Ascending aorta (tissue), 2 donors: Measurements from ENCODE around the gene CCL25. TPM values are rescaled to one million over a fixed set of nuclear protein-coding genes. Genes with fewer than 3 reads are reported as not detected.
A peak's percentile ranks its signal among the peaks of the same experiment; 100 is the strongest.

ENCODE experiments used
- DNase-seq, 2 donors: peaks; one replicate each; pipeline ENCODE4 v3.0.0-alpha.2; 2019; ENCODE audit warnings: low spot score in 2 of 2
- H3K27ac ChIP-seq, 2 donors: fragments of 200-600 bp; sonication (generic); one replicate each; pipeline ENCODE4 v1.5.1; 2016 to 2017; ENCODE audit warnings: mild to moderate bottlenecking in 1 of 2
- H3K27me3 ChIP-seq: fragments of 200-600 bp; sonication (generic); one replicate; pipeline ENCODE4 v1.5.1; 2017
- H3K36me3 ChIP-seq, 2 donors: fragments of 200-600 bp; sonication (generic); one replicate each; pipeline ENCODE4 v1.5.1; 2016
- H3K4me1 ChIP-seq, 2 donors: fragments of 200-600 bp; sonication (generic); one replicate each; pipeline ENCODE4 v1.5.1; 2016 to 2017; ENCODE audit warnings: mild to moderate bottlenecking in 1 of 2
- H3K4me3 ChIP-seq, 2 donors: fragments of 200-600 bp; sonication (generic); one replicate each; pipeline ENCODE4 v1.5.1; 2016 to 2017; ENCODE audit warnings: mild to moderate bottlenecking in 1 of 2
- H3K9me3 ChIP-seq, 2 donors: fragments of 200-600 bp; sonication (generic); one replicate each; pipeline ENCODE4 v1.5.1; 2016
- CTCF ChIP-seq, 3 experiments: fragments of 200-600 bp in 2 of 3; fragments of 450-650 bp in 1 of 3; sonication (generic) in 2 of 3; IDR thresholded peaks; one replicate each; pipeline ENCODE4 v1.5.1; 2016 to 2019; ENCODE audit warnings: antibody characterized with exemption in 3 of 3, mild to moderate bottlenecking in 1 of 3, moderate library complexity in 1 of 3
- intact Hi-C: fragments of 100-400 bp; cut with DNase I; formaldehyde crosslinking; loops from one replicate; pipeline ENCODE4 v1.15.1; 2023
- total RNA-seq: library from RNA; depleted of rRNA; stranded (reverse); fragments of >200 nt; gene quantifications from one replicate; pipeline ENCODE4 v1.1.0, GENCODE V29; 2016

The CCL25 gene
- total RNA-seq, 1 donor from 2014 or later: not detected

DNA sequence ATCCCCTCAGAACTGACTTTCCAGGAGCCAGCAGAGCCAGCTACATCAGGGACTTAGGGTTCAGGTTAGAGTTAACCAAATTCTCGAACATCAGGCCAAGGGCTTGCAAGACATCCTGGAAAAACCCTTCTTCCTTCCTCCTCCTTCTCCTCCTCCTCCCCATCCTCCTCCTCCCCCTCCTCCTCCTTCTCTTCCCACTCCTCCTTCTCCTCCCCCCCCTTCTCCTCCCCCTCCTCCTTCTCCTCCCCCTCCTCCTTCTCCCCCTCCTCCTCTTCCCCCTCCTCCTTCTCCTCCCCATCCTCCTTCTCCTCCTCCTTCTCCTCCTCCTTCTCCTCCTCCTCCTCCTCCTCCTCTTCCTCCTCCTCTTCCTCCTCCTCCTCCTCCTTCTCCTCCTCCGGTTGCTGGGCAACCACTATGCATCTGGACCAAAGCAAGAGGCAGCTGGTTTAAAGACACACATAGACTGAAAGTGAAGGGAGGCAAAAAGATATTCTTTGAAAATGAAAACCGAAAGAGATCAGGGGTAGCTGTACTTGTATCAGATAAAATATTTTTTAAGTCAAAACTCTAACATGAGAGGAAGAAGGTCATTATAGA lies 5.9 kb upstream of the CCL25 start:
- Histone ChIP-seq H3K36me3 (no peaks in the 10 kb centered on the region), H3K4me1 (no peaks in the 10 kb centered on the region), H3K9me3 (no peaks in the 10 kb centered on the region), H3K27ac (no peak overlapping the region), H3K4me3 (no peak overlapping the region), H3K27me3 (peaks cover 4% of the 10 kb centered on the region)
- DNase-seq: no peak
- no peak for TF ChIP-seq CTCF (IDR thresholded peaks at IDR 0.05)
- intact Hi-C loops: no loop called here

DNA sequence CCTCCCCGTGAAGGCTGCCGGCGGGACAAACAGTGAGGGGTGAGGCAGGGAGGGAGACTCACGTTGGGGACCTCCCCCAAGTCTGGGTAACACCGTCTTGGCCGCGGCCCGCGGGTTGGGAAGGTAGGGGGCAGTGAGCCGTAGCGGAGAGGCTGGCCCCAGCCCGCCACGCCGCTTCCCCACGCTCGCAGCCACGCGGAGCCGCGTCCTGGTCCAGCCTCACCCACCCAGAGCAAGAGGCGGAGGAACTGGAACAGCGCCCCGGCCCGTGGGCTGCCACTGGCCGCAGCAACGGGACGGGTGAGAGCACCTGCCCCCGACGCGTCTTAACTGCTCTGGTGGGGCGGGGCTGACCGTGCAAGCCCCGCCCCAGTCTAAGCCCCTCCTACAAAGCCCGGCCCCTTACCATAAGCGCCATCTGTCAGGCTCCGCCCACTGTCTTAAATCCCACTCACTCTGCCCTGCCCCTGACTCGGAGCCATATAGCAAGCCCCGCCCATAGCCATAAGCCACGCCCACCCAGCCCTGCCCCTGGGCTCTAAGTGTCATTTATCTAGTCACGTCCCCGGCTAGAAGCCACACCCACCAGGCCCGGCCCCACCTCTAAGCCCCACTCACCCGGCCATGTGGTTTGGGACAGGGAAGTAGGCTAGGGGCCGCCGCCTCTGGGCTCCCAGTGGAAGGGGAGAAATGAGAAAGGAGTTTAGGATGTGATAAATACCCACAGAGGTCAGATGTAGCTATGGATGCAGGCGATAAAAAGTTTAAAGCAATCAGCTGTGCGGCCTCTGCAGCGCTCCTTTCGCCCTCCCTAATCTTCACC lies 2.1 kb upstream of the CCL25 start:
- no peak overlapping the region for H3K27ac ChIP-seq
- intact Hi-C loops: no loop called here
- peak; percentile 83 to 84 for DNase-seq
- H3K4me3 ChIP-seq: peak overlapping the region in 1 of 2 donors; percentile 34
- H3K9me3 ChIP-seq: no peaks in the 10 kb centered on the region
- H3K4me1 ChIP-seq: no peaks in the 10 kb centered on the region
- H3K27me3 ChIP-seq: peaks cover 4% of the 10 kb centered on the region
- no peak for TF ChIP-seq CTCF (IDR thresholded peaks at IDR 0.05)
- H3K36me3 ChIP-seq: no peaks in the 10 kb centered on the region

DNA sequence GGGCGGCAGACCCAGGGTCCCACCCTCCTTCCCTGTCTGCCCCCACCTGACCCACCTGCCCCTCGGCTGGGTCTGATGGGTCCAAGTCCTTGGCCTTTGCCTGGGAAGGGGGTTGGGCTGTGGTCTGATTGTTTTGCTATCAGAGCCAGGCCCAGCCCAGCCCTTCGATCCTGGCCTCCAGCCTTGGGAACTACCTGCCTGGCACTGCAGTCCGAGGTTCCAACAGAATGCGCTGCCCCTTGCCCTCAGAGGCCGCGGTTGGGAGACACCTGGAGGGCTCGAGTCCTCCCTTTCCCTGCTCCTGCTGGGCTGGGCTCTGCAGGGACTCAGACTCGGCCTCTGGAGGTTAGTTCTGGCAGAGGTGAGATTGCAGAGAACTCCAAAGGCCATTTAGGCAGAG lies 1.6 kb downstream of the CCL25 start:
- no peaks in the 10 kb centered on the region for H3K36me3 ChIP-seq
- H3K27me3 ChIP-seq: peaks cover 4% of the 10 kb centered on the region
- no peaks in the 10 kb centered on the region for H3K9me3 ChIP-seq
- no peak overlapping the region for H3K27ac ChIP-seq
- no peak overlapping the region for H3K4me3 ChIP-seq
- H3K4me1 ChIP-seq: no peaks in the 10 kb centered on the region
- no peak for TF ChIP-seq CTCF (IDR thresholded peaks at IDR 0.05)
- DNase-seq: no peak
- intact Hi-C loops: no loop called here

- Histone ChIP-seq H3K27me3 (no peaks in the 10 kb centered on the region), H3K4me1 (no peaks in the 10 kb centered on the region), H3K27ac (no peak overlapping the region), H3K9me3 (no peaks in the 10 kb centered on the region), H3K4me3 (no peak overlapping the region), H3K36me3 (no peaks in the 10 kb centered on the region)
- DNase-seq: no peak
- intact Hi-C loops: no loop called here
- TF ChIP-seq CTCF (IDR thresholded peaks at IDR 0.05): no peak
These were observed 4.0 kb downstream of the CCL25 start for GRCh38 chr19:8056533-8056932.

DNA sequence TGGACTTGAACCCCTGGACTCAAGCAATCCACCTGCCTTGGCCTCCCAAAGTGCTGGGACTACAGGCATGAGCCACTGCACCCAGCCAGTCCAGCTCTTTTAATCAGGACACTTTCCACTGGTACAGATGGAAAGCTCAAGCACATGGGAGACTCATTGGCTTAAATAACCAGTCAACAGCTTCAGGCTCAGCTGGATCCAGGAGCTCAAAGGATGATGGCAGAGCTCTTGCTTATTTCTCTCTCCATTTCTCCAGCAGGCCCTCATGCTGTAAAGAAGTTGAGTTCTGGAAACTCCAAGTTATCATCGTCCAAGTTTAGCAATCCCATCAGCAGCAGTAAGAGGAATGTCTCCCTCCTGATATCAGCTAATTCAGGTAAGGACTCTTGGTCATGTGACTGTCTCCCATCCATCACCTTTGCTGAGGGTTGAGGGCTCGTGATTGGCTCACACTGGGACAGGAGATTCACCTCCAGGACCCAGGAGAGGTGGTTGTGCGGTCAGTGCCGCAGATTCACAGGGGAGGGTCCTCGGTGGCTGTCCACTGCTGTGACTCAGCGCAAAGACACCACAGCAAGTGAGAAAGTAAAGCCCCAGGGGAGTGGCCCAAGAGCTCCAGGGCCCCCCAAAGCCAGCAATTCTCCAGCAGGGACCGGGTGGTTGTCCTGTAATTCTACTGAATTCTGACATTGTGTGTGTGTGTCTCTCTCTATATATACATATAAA lies 5.1 kb downstream of the CCL25 start:
- Histone ChIP-seq H3K4me1 (no peaks in the 10 kb centered on the region), H3K36me3 (no peaks in the 10 kb centered on the region), H3K27ac (no peak overlapping the region), H3K4me3 (no peak overlapping the region), H3K9me3 (no peaks in the 10 kb centered on the region), H3K27me3 (no peaks in the 10 kb centered on the region)
- DNase-seq: no peak
- intact Hi-C loops: no loop called here
- TF ChIP-seq CTCF (IDR thresholded peaks at IDR 0.05): no peak
